Measurements from ENCODE around the gene CDH4. TPM values are rescaled to one million over a fixed set of nuclear protein-coding genes. Genes with fewer than 3 reads are reported as not detected.

The CDH4 gene
- total RNA-seq, 2 experiments from 2014 or later, result not detected

DNA sequence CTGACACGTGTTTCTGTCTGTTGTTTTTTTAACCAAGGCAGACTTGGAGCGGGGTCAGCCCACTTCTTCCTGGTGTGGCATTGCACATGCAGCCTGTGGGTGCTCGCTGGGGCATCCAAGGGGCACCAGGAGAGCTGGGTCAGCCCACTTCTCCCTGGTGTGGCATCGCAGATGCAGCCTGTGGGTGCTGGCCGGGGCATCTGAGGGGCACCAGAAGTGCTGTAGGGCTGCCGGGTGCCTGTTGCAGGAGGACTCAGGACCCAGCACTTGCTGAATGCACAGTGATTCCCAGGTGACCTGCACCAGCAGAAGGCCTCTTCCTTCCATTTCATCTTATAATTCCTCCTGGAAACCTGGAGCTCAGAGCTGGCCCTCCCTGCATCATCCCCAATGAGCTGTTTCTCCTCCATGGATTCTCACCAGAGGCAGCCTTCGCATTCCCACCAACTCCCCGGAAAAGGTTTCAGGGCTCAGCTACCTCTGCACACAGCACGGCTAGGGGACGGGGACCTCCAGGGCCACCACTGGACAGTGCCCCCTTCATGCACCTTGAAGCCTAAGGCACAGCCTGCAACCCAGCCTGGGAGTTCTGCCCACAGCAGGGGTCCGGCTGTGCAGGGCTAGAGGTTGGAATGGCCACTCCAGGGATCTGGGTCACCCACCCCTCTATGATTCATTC is 594.8 kb downstream of the CDH4 start:
- POLR2A ChIA-PET, result no interaction called here
- H3K9me3 ChIP-seq (ENCODE audit: low read length), result no peaks in the 10 kb centered on the region
- TF ChIP-seq, protein P1, sequence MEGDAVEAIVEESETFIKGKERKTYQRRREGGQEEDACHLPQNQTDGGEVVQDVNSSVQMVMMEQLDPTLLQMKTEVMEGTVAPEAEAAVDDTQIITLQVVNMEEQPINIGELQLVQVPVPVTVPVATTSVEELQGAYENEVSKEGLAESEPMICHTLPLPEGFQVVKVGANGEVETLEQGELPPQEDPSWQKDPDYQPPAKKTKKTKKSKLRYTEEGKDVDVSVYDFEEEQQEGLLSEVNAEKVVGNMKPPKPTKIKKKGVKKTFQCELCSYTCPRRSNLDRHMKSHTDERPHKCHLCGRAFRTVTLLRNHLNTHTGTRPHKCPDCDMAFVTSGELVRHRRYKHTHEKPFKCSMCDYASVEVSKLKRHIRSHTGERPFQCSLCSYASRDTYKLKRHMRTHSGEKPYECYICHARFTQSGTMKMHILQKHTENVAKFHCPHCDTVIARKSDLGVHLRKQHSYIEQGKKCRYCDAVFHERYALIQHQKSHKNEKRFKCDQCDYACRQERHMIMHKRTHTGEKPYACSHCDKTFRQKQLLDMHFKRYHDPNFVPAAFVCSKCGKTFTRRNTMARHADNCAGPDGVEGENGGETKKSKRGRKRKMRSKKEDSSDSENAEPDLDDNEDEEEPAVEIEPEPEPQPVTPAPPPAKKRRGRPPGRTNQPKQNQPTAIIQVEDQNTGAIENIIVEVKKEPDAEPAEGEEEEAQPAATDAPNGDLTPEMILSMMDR (conservative IDR thresholded peaks at IDR 0.05; ENCODE audit: low read length), result no peak
- TF ChIP-seq EZH2phosphoT487 (IDR thresholded peaks at IDR 0.05; ENCODE audit: borderline replicate concordance, low read depth, low read length), result no peak
- no TSS peak for BruUV-seq (replicated peaks)
- no peak overlapping the region for H3K4me3 ChIP-seq (ENCODE audit: low read depth, low read length, poor library complexity, severe bottlenecking)
- H3K79me2 ChIP-seq (ENCODE audit: insufficient read depth, low read depth, low read length), result no peaks in the 10 kb centered on the region
- no peaks in the 10 kb centered on the region for H3K4me1 ChIP-seq (ENCODE audit: insufficient read depth, low read length, poor library complexity, severe bottlenecking)
- no peak for DNase-seq (ENCODE audit: low spot score)
- H3K27ac ChIP-seq (ENCODE audit: low read depth, low read length, poor library complexity, severe bottlenecking), result no peak overlapping the region
- intact Hi-C loops (cut with micrococcal nuclease; ENCODE audit: unreplicated experiment), result no loop called here
- H3K36me3 ChIP-seq (ENCODE audit: insufficient read depth, low read length), result no peaks in the 10 kb centered on the region
- H2AFZ ChIP-seq (ENCODE audit: low read length), result no peak overlapping the region
- CTCF ChIA-PET (ENCODE audit: unreplicated experiment), result no interaction called here
- no peak overlapping the region for H3K4me2 ChIP-seq (ENCODE audit: low read length)
- H3K9me2 ChIP-seq (ENCODE audit: insufficient read depth, low read length), result no peaks in the 10 kb centered on the region
- no peaks in the 10 kb centered on the region for H4K20me1 ChIP-seq (ENCODE audit: insufficient read depth, low read length)

DNA sequence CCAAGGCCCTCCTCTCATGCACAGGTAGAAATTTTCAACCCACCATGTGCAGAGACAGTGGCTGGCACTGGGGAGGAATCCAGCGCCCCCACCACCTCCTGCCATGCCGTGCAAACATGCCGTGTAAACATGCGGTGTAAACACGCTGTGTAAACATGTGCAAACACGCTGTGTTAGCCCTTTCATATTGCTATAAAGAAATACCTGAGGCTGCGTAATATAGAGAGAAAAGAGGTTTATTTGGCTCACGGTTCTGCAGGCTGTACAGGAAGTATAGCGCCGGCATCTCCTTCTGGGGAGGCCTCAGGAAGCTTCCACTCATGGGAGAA is 595.3 kb downstream of the CDH4 start:
- BruUV-seq (replicated peaks), result no TSS peak
- intact Hi-C loops (cut with micrococcal nuclease; ENCODE audit: unreplicated experiment), result no loop called here
- Histone ChIP-seq H2AFZ (ENCODE audit: low read length) (no peak overlapping the region), H3K4me3 (ENCODE audit: low read depth, low read length, poor library complexity, severe bottlenecking) (no peak overlapping the region), H3K79me2 (ENCODE audit: insufficient read depth, low read depth, low read length) (no peaks in the 10 kb centered on the region), H3K9me3 (ENCODE audit: low read length) (no peaks in the 10 kb centered on the region), H3K36me3 (ENCODE audit: insufficient read depth, low read length) (no peaks in the 10 kb centered on the region), H3K9me2 (ENCODE audit: insufficient read depth, low read length) (no peaks in the 10 kb centered on the region), H3K4me1 (ENCODE audit: insufficient read depth, low read length, poor library complexity, severe bottlenecking) (no peaks in the 10 kb centered on the region), H3K4me2 (ENCODE audit: low read length) (no peak overlapping the region), H4K20me1 (ENCODE audit: insufficient read depth, low read length) (no peaks in the 10 kb centered on the region), H3K27ac (ENCODE audit: low read depth, low read length, poor library complexity, severe bottlenecking) (no peak overlapping the region)
- POLR2A ChIA-PET, result no interaction called here
- TF ChIP-seq, protein P1 (conservative IDR thresholded peaks at IDR 0.05; ENCODE audit: low read length), result no peak
- no peak for TF ChIP-seq EZH2phosphoT487 (IDR thresholded peaks at IDR 0.05; ENCODE audit: borderline replicate concordance, low read depth, low read length)
- DNase-seq (ENCODE audit: low spot score), result no peak
- CTCF ChIA-PET (ENCODE audit: unreplicated experiment), result no interaction called here

DNA sequence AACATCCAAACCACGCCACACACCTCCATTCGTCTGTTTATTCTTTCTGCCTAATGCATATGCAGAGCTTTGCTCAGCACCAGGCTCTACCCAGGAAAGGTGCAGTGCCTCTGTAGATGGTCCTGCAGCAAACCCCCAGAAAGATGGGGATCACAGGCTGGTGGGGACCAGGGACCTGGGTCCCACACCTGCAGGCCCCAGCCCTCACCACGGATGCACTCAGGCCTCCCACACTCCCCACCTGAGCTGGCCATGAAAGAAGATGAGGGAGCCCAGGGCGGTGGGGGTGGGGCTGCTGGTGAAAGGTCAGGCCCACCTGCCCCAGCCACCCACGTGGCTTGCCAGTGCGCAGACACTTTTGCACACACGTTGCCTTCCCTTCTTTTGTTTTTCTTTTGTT is 595.9 kb downstream of the CDH4 start:
- H3K9me3 ChIP-seq (ENCODE audit: low read length), result no peaks in the 10 kb centered on the region
- intact Hi-C loops (cut with micrococcal nuclease; ENCODE audit: unreplicated experiment), result no loop called here
- TF ChIP-seq, protein P1 (conservative IDR thresholded peaks at IDR 0.05; ENCODE audit: low read length), result no peak
- no peak for TF ChIP-seq EZH2phosphoT487 (IDR thresholded peaks at IDR 0.05; ENCODE audit: borderline replicate concordance, low read depth, low read length)
- CTCF ChIA-PET (ENCODE audit: unreplicated experiment), result no interaction called here
- H3K4me1 ChIP-seq (ENCODE audit: insufficient read depth, low read length, poor library complexity, severe bottlenecking), result no peaks in the 10 kb centered on the region
- no peaks in the 10 kb centered on the region for H4K20me1 ChIP-seq (ENCODE audit: insufficient read depth, low read length)
- H3K4me2 ChIP-seq (ENCODE audit: low read length), result no peak overlapping the region
- POLR2A ChIA-PET, result no interaction called here
- no peak overlapping the region for H2AFZ ChIP-seq (ENCODE audit: low read length)
- H3K79me2 ChIP-seq (ENCODE audit: insufficient read depth, low read depth, low read length), result no peaks in the 10 kb centered on the region
- H3K4me3 ChIP-seq (ENCODE audit: low read depth, low read length, poor library complexity, severe bottlenecking), result no peak overlapping the region
- no peak for DNase-seq (ENCODE audit: low spot score)
- H3K27ac ChIP-seq (ENCODE audit: low read depth, low read length, poor library complexity, severe bottlenecking), result no peak overlapping the region
- H3K36me3 ChIP-seq (ENCODE audit: insufficient read depth, low read length), result no peaks in the 10 kb centered on the region
- BruUV-seq (replicated peaks), result no TSS peak
- no peaks in the 10 kb centered on the region for H3K9me2 ChIP-seq (ENCODE audit: insufficient read depth, low read length)

Measured in OCI-LY7 (cell line).